A549 (cell line): ENCODE measurements around the gene ASPG. TPM values are rescaled to one million over a fixed set of nuclear protein-coding genes. Genes with fewer than 3 reads are reported as not detected.

ENCODE experiments used
- ATAC-seq, 2 experiments: fragments of 200-7000 bp in 1 of 2; fragments of >200 bp in 1 of 2; cut with Nextera tagmentation in 1 of 2; cut with Tn5 transposase in 1 of 2; 3 replicates each; pipeline versions ENCODE4 v1.8.0 to v1.9.1; 2018 to 2020; ENCODE audit warnings: mild to moderate bottlenecking in 1 of 2, moderate library complexity in 1 of 2
- CTCF ChIA-PET: fragments of 300-600 bp; sonication (Branson Sonifier 250); formaldehyde crosslinking; extraction: SDS; loops from one replicate; lab custom pipeline; 2021; ENCODE audit warnings: antibody characterized with exemption, inconsistent platforms; lab: Yijun Ruan, JAX
- POLR2A ChIA-PET: fragments of 350-600 bp; formaldehyde crosslinking; extraction: SDS; loops from one replicate; lab custom pipeline; 2021; ENCODE audit warnings: antibody characterized with exemption, inconsistent platforms; lab: Yijun Ruan, JAX
- DNase-seq, 2 experiments: peaks; one replicate each; pipeline versions ENCODE4 v3.0.0 to v3.0.0-alpha.2; 2011 to 2016; ENCODE audit warnings: low read depth in 1 of 2, low spot score in 1 of 2
- FAIRE-seq: peaks from 2 replicates; lab custom pipeline; 2011; peaks lifted over from hg19 to GRCh38; lab: Jason Lieb, UNC
- H3K27ac ChIP-seq, 2 experiments: fragments of >200 bp; sonication (Bioruptor Twin); formaldehyde crosslinking; 3 replicates each; pipeline ENCODE4 v1.5.1; 2016 to 2017
- H3K4me1 ChIP-seq: fragments of >200 bp; sonication (Bioruptor Twin); formaldehyde crosslinking; 3 replicates; pipeline ENCODE4 v1.6.1; 2016
- H3K4me2 ChIP-seq: fragments of >200 bp; sonication (Bioruptor Twin); formaldehyde crosslinking; 3 replicates; pipeline ENCODE4 v1.6.1; 2016
- H3K4me3 ChIP-seq: fragments of >200 bp; sonication (Bioruptor Twin); formaldehyde crosslinking; 3 replicates; pipeline ENCODE4 v1.5.1; 2016
- H3K9me3 ChIP-seq: fragments of >200 bp; sonication (Bioruptor Twin); formaldehyde crosslinking; 3 replicates; pipeline ENCODE4 v1.6.1; 2016
- BHLHE40 ChIP-seq: IDR thresholded peaks from 2 replicates; pipeline ENCODE4 v1.6.1; 2012; ENCODE audit warnings: low read depth, low read length, inconsistent platforms
- CEBPB ChIP-seq, 2 experiments: fragments of >200 bp in 1 of 2; sonication (Bioruptor Twin) in 1 of 2; formaldehyde crosslinking in 1 of 2; IDR thresholded peaks; 2 replicates each; pipeline ENCODE4 v1.6.1; 2012 to 2016
- CHD4 ChIP-seq: fragments of 200-600 bp; sonication (generic); IDR thresholded peaks from 2 replicates; pipeline ENCODE4 v1.6.1; 2016; ENCODE audit warnings: antibody characterized with exemption, mild to moderate bottlenecking, borderline replicate concordance
- EHF ChIP-seq: fragments of 250-450 bp; sonication (Bioruptor Pico); IDR thresholded peaks from 2 replicates; pipeline ENCODE4 v1.5.0; 2020; ENCODE audit warnings: mild to moderate bottlenecking
- ESRRA ChIP-seq: fragments of 150-350 bp; IDR thresholded peaks from 2 replicates; pipeline ENCODE4 v1.6.1; 2014; ENCODE audit warnings: mild to moderate bottlenecking, low read length, borderline replicate concordance
- GATA3 ChIP-seq: IDR thresholded peaks from 2 replicates; pipeline ENCODE4 v1.6.1; 2012; ENCODE audit warnings: borderline replicate concordance
- HDAC2 ChIP-seq: fragments of 200-600 bp; sonication (generic); IDR thresholded peaks from 2 replicates; pipeline ENCODE4 v1.6.1; 2016
- HEYL ChIP-seq: fragments of 250-450 bp; sonication (Bioruptor Pico); IDR thresholded peaks from 2 replicates; pipeline ENCODE4 v1.8.0; 2021; ENCODE audit warnings: mild to moderate bottlenecking, moderate library complexity
- HOXB13 ChIP-seq: fragments of 250-450 bp; sonication (Bioruptor Pico); IDR thresholded peaks from 2 replicates; pipeline ENCODE4 v1.5.0; 2020; ENCODE audit warnings: low read depth, mild to moderate bottlenecking, moderate library complexity
- HOXB5 ChIP-seq: fragments of 250-450 bp; sonication (Bioruptor Pico); IDR thresholded peaks from 2 replicates; pipeline ENCODE4 v1.5.0; 2020; ENCODE audit warnings: mild to moderate bottlenecking, moderate library complexity
- MAFK ChIP-seq: fragments of 450-650 bp; IDR thresholded peaks from 2 replicates; pipeline ENCODE4 v1.6.1; 2014; ENCODE audit not compliant: partially characterized antibody
- MAZ ChIP-seq: fragments of 150-350 bp; IDR thresholded peaks from 2 replicates; pipeline ENCODE4 v1.6.1; 2014; ENCODE audit warnings: antibody characterized with exemption, low read depth, low read length, borderline replicate concordance
- MYC ChIP-seq: IDR thresholded peaks from 2 replicates; pipeline ENCODE4 v1.6.1; 2012; ENCODE audit warnings: mild to moderate bottlenecking, inconsistent platforms, low read length, improper control_type of control experiment, borderline replicate concordance
- PHF8 ChIP-seq: fragments of 200-600 bp; sonication (generic); IDR thresholded peaks from 2 replicates; pipeline ENCODE4 v1.6.1; 2016; ENCODE audit warnings: low read depth, mild to moderate bottlenecking, antibody characterized with exemption, moderate library complexity, borderline replicate concordance
- POLR2A ChIP-seq: IDR thresholded peaks from 2 replicates; pipeline ENCODE4 v1.6.1; 2012; ENCODE audit warnings: mild to moderate bottlenecking, low read length
- POLR2AphosphoS2 ChIP-seq: conservative IDR thresholded peaks from 2 replicates; pipeline ENCODE4 v1.6.1; 2012; ENCODE audit warnings: low read length, improper control_type of control experiment, inconsistent platforms
- RCOR1 ChIP-seq: fragments of 150-350 bp; IDR thresholded peaks from 2 replicates; pipeline ENCODE4 v1.6.1; 2014; ENCODE audit warnings: antibody characterized with exemption, low read length, low read depth
- REST ChIP-seq: fragments of 200-600 bp; sonication (generic); IDR thresholded peaks from 2 replicates; pipeline ENCODE4 v1.6.1; 2016; ENCODE audit warnings: antibody characterized with exemption, mild to moderate bottlenecking, moderate library complexity
- RFX5 ChIP-seq: fragments of 450-650 bp; IDR thresholded peaks from 2 replicates; pipeline ENCODE4 v1.7.1; 2014; ENCODE audit warnings: antibody characterized with exemption, mild to moderate bottlenecking, moderate library complexity
- RNF2 ChIP-seq: fragments of 200-600 bp; sonication (generic); IDR thresholded peaks from 2 replicates; pipeline ENCODE4 v1.6.1; 2016; ENCODE audit warnings: low read depth, mild to moderate bottlenecking, antibody characterized with exemption, moderate library complexity, borderline replicate concordance
- SMC3 ChIP-seq: fragments of >200 bp; sonication (Bioruptor Twin); formaldehyde crosslinking; IDR thresholded peaks from 3 replicates; pipeline ENCODE4 v1.6.1; 2018; ENCODE audit warnings: inconsistent platforms
- TFCP2L1 ChIP-seq: fragments of 250-450 bp; sonication (Bioruptor Pico); IDR thresholded peaks from 2 replicates; pipeline ENCODE4 v1.5.0; 2021; ENCODE audit warnings: mild to moderate bottlenecking
- TP53 ChIP-seq: fragments of 250-450 bp; sonication (Bioruptor Pico); IDR thresholded peaks from 2 replicates; pipeline ENCODE4 v1.5.0; 2021; ENCODE audit warnings: mild to moderate bottlenecking, moderate library complexity
- WGBS: methylation state at CpG from one replicate; pipeline ENCODE4 v1.1.6; 2017; ENCODE audit errors: missing lambda C conversion rate; 5-methylcytosine and 5-hydroxymethylcytosine counted together
- polyA plus RNA-seq, 4 experiments: library from polyadenylated mRNA; depleted of rRNA in 3 of 4; stranded (reverse); fragments of >200 nt; fragmentation: RNase III in 1 of 4; extraction: RNeasy Plus Mini Kit Qiagen cat#74134 plus additional on column Dnase treatment in 1 of 4; gene quantifications; 2 replicates in 3 of 4; 3 replicates in 1 of 4; pipeline ENCODE4 v1.2.3, GENCODE V29; 2011 to 2017
- TF ChIP-seq, protein P1 (sequence below): IDR thresholded peaks from 2 replicates; pipeline ENCODE4 v1.6.1; 2012; ENCODE audit warnings: low read depth, borderline replicate concordance
- TF ChIP-seq, protein P2 (sequence below): fragments of 450-650 bp; IDR thresholded peaks from 2 replicates; pipeline ENCODE4 v1.6.1; 2014; ENCODE audit warnings: antibody characterized with exemption

ASPG gene
- polyA plus RNA-seq, 2 of the 4 experiments (the other 2 are of a cell fraction), result not detected

DNA sequence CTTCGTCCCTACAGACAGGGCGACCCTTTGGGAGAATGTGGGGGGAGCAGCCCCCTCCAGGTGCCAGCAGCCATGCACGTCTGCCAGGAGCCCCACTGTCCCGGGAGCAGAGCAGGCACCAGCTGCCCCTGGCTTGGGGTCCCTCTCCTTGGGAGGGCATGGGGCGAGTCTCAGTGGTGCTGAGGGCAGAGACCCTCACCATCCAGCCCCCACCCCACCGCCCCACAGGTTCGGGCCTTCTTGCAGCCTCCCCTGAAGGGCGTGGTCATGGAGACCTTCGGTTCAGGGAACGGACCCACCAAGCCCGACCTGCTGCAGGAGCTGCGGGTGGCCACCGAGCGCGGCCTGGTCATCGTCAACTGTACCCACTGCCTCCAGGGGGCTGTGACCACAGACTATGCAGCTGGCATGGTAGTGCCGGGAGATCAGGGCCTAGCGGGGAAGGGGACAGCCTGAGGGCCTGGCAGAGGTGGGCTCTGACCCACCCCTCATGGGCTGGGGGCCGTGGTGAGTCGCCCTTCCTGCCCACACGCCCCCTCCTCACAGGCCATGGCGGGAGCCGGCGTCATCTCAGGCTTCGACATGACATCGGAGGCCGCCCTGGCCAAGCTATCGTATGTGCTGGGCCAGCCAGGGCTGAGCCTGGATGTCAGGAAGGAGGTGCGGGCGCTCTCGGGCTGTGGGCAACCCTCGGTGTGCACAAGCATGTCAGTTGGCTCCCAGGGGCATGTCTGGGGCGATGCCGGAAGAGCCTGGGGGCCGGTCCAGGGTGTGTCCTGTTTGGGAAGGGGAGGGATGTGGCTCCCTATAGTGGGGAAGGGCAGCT lies 18.8 kb downstream of the ASPG start (continued):
- TF ChIP-seq REST, result no peak
- no peak for TF ChIP-seq CEBPB (IDR thresholded peaks at IDR 0.05)
- no peak for TF ChIP-seq BHLHE40

- no peaks in the 10 kb centered on the region for H3K9me3 ChIP-seq
- no peak for DNase-seq
- H3K4me2 ChIP-seq, result no peak overlapping the region
- POLR2A ChIA-PET, result no interaction called here
- WGBS, result 68% methylated on average over 6 of the region's 27 CpGs
- no peak for FAIRE-seq
- no peaks in the 10 kb centered on the region for H3K4me1 ChIP-seq
- no peak overlapping the region for H3K27ac ChIP-seq
- no peak for ATAC-seq
- CTCF ChIA-PET, result interaction anchor here (1.2 to 4.1 kb wide), 2 partner anchors 10 to 459 kb away, joined by 4 to 29 read pairs; no protein-coding TSS in a partner anchor
- H3K4me3 ChIP-seq, result no peak overlapping the region
- TF ChIP-seq HEYL (no peak), SMC3 (no peak), POLR2AphosphoS2 (no peak), EHF (no peak), POLR2A (no peak), GATA3 (no peak), TFCP2L1 (no peak), RCOR1 (no peak)
- TF ChIP-seq, protein P1, sequence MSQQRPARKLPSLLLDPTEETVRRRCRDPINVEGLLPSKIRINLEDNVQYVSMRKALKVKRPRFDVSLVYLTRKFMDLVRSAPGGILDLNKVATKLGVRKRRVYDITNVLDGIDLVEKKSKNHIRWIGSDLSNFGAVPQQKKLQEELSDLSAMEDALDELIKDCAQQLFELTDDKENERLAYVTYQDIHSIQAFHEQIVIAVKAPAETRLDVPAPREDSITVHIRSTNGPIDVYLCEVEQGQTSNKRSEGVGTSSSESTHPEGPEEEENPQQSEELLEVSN, result no peak
- TF ChIP-seq, all 56 proteins: peak for 0
These were observed 19.7 kb downstream of the ASPG start for GRCh38 chr14:104105071-104105821.

- ATAC-seq (no peak), FAIRE-seq (no peak), DNase-seq (no peak)
- WGBS, result 73% methylated on average over 6 of the region's 18 CpGs
- Histone ChIP-seq H3K4me1 (no peaks in the 10 kb centered on the region), H3K4me2 (no peak overlapping the region), H3K27ac (no peak overlapping the region), H3K9me3 (no peaks in the 10 kb centered on the region), H3K4me3 (no peak overlapping the region)
- CTCF ChIA-PET, result interaction anchor here (0.6 to 4.1 kb wide), 4 partner anchors 11 to 533 kb away, joined by 3 to 29 read pairs (median 4); no protein-coding TSS in a partner anchor
- POLR2A ChIA-PET, result no interaction called here
- no peak for TF ChIP-seq ESRRA
- no peak for TF ChIP-seq HOXB5 (CRISPR knock-in tag)
- no peak for TF ChIP-seq RNF2
- TF ChIP-seq, protein P2, sequence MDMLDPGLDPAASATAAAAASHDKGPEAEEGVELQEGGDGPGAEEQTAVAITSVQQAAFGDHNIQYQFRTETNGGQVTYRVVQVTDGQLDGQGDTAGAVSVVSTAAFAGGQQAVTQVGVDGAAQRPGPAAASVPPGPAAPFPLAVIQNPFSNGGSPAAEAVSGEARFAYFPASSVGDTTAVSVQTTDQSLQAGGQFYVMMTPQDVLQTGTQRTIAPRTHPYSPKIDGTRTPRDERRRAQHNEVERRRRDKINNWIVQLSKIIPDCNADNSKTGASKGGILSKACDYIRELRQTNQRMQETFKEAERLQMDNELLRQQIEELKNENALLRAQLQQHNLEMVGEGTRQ, result no peak
- TF ChIP-seq CHD4, result no peak
- TF ChIP-seq HOXB13 (CRISPR knock-in tag), result no peak
- no peak for TF ChIP-seq PHF8
- TF ChIP-seq HDAC2, result no peak
- TF ChIP-seq MAFK, result no peak
- no peak for TF ChIP-seq RFX5
- TF ChIP-seq MAZ, result no peak
- TF ChIP-seq MYC, result no peak
- no peak for TF ChIP-seq TP53 (CRISPR knock-in tag)
- no peak for TF ChIP-seq REST
- TF ChIP-seq EHF, result no peak
These were observed 20.4 kb downstream of the ASPG start for GRCh38 chr14:104105822-104106470.
